ENCODE data around the gene EDA2R.
A peak's percentile ranks its signal among the peaks of the same experiment; 100 is the strongest.

Gene EDA2R, protein sequence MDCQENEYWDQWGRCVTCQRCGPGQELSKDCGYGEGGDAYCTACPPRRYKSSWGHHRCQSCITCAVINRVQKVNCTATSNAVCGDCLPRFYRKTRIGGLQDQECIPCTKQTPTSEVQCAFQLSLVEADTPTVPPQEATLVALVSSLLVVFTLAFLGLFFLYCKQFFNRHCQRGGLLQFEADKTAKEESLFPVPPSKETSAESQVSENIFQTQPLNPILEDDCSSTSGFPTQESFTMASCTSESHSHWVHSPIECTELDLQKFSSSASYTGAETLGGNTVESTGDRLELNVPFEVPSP

DNA sequence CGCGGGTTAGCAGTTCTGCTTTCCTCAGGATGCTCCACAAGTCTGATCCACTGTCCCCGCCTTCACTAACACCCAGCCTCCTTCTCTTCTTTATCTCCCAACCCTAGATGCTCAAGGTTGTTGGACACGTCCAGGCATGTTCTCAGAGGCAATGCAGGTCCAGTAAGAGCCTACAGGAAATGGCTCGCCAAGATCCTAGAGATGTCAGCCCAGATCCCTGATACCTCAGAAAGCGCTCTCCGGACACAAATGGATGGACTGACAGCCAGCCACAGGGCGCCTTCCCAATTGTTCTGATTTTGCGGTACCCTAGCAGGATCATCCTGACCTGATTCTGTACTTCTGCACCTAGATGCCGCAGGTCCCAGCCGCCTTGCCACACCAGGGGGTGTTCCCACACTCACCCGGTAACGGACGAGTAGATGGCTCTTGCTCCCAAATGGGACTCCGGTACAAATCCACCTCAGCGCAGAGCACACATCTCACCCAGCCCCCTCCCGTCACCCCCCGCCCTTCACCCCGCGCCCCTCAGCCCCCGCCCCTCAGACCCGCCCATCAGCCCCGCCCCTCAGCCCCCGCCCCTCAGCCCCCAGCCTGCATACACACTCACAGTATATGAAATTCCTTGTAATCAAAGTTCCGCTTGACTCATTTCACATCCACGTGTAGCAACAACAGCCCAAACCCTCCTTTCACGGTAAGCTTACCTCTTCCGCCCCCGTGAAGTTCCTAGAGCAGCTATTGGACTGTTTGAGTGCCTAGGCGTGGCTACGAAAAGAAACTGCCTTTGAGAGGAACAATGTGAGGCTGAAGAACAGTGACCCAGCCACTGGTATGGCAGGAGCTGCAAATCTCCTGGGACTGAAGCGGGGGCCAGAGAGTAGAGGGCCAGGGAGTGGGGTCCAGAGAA lies at the start of gene EDA2R:
Gene EDA2R (minus strand): TSS at position 488 of the 910 bp plus-strand sequence. CDS start 23,058 bp downstream, outside the sequence.
- peak; percentile 32 to 43 for ATAC-seq

DNA sequence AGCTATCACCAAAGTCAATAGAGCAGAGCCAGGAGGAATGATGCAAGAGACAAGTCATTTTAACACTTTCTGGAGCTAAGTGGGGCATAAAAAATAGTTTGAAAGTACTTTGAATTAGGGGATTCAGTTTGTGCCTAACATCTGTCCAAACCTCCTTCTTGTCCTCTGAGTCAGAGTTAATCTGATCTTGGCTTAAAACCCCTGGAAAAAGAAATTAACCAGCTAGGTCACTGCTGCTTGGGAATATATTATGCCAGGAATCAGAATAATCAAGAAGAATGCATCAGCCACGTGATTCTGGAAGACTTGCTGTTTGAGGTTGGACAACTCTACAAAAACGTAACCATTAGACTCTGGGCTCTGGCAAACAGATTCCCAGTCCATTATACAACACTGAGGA lies 45.3 kb upstream of the EDA2R start:
- ATAC-seq: no peak

DNA sequence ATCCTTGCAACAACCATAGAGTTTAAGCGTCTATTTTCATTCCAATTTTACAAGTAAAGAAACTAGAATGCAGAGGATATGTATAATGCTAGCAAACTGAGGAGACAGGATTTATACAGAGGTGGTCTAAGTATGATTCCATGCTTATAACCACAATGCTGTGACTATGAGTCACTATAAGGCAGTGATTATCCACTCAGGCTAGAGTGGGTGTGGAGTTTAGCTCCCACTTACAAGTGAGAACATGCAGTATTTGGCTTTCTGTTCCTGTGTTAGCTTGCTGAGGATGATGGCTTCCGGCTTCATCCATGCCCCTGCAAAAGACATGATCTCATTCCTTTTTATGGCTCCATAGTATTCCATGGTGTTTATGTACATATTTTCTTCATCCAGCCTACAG lies 41.6 kb upstream of the EDA2R start:
- no peak for ATAC-seq

DNA sequence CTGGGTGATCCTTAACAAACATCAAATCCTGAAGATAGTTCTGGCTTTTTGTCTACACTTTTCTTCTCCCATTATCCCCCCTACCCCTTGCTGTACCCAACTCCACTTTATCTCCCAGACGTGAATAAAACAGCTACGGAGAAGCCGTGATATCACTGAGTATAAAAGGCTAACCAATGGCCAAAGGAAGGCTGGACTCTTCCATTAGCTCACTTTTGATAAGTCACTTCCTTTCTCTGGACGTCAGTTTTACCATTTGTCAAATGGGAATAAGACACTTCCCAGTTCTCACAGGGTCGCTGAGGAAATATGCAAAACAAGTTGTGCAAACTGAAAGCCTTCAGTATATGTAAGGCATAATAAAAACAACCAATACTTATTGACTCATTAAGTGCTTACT lies 38.6 kb upstream of the EDA2R start:
- no peak for ATAC-seq

DNA sequence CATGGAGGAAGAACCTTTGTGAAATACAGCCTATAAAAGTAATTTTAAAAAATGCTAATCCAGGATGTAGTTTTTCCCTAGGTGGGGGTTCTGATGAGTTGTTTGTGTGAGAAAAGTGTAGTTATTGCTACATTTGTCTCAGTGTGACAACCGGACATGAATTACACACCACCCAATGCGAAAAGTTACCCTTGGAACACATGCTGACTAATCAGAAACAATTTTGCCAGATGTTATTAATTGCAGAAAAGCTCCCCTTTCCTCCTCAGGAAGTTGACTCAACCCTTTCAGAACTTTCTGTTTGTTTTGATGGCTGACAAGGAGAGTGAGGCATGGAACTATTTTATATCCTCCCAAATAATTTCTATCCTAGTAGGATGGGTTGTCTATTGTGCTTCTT lies 38.1 kb upstream of the EDA2R start:
- no peak for ATAC-seq

DNA sequence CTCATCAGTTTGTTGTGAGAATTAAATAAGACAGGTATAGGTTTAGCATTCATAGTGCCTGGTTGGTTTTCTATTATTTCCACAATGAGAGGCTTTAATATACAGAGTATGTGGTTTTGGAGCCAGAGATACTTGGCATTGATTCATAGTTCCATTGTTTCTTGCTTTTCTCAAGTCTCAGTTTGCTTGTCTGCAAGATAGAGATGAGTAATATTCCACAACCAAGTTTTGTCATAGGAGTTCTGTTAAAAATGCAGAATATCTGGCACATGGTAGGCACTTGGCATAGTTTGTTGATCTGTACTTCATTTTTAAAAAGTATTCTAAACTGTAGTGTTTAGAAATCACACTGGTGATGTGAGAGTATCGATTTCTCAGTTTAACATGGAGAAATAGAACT lies 37.5 kb upstream of the EDA2R start:
- ATAC-seq: no peak

DNA sequence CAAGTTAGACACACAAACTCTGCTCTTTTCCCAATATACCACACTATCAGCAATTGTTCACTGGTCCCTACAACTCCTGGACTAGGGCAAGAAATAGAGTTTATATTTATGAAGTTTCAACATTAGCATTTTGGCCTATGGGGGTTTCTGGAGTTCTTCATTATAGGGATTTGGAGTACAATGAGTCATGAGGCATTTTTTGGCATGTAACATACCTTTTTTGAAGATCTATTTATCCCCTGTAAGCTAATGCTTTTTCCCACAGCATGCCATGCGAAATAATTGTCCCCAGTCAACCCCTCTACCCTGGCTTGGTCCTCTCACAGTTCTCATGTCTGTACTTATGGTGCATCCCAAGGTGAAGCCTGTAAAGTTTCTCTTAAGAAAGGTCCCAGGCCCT lies 36.7 kb upstream of the EDA2R start:
- no peak for ATAC-seq

DNA sequence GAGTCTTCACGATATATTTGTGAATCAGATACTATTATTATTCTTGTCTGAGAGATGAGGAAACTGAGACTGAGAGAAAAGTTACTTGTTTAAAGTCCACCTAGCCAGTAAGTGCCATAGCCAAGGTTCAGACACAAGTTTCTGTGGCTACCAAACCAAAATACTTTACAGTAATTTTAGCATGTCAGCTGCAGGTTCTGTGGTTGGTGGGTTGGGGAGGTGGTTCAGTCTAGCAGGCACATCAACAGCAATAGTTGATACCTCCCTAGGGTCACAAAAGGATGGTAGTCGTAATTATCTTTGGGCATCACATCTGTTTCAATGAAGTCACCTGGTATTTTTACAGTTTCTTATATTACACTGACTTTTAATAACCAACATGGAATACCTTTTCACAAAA lies 35.6 kb upstream of the EDA2R start:
- no peak for ATAC-seq

DNA sequence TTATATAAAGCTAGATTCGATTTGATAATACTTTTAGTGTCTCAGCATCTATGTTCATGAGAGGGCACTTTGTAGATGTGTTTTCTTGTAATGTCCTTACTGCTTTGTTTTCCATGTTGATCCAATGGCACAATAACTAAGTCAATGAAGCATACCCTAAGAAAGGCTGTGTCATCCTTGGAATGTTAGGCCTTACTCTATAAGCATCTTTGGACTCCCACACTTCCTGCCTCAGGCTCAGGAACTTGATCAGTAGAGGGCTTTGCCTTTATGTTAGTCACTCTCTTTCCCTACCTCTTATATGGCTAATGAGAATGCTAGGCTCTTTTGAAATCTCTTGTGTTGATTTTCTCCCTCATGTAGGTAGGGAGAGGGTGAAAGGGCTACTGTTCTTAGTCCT lies 33.2 kb upstream of the EDA2R start:
- ATAC-seq: no peak

DNA sequence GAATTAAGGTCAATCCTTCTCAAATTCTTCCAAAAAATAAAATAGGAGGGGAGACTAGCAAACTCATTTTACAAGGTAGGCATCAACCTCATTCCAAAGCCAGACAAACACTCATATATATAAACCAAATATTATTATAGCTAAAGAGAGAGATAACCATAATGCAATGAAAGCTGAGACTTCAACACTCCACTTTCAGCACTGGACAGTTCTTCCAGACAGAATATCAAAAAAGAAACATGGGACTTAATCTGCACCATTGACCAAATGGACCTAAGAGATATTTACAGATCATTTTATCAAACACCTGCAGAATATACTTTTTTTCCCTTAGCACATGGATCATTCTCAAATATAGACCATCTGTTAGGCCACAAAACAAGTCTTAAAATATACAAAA lies 15.5 kb upstream of the EDA2R start:
- no peak for ATAC-seq

DNA sequence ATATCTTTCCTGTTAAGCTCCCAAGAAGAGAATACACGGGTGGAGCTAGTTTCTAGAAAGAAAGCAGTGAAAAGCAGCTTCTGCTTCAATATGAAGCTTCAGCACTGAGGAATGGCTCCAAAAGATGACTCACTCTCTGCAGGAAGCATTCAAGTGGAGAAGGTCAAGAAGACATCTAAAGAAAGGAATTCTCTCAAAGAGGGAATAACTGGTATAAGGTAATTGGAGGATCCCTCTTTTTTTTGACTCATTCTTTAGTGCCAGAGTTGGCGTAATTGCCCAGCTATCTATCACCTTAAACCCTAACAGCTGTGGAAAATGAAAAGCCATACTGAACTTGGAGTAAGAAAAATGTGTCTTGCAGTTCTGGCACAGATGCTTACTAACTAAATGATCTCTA lies 3.5 kb downstream of the EDA2R start:
- ATAC-seq: no peak

DNA sequence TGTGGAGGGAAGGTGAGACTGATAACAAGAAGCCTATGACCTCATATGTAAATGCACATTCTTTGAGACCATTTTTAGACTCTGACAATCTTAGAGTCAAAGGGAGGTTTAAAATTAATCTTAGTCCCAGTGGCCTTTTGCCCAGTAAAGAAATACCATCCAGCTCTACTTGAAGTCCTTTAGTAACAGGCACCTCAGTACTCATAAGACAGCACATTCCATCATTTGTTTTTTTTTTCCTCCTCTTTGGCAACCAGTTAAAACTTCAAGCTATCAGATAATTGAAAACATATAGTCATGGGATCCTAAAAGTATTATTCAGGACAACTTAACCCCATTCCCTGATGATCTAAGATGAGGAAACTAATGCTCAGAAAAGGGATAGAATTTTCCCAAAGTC lies 4.6 kb downstream of the EDA2R start:
- ATAC-seq: no peak

DNA sequence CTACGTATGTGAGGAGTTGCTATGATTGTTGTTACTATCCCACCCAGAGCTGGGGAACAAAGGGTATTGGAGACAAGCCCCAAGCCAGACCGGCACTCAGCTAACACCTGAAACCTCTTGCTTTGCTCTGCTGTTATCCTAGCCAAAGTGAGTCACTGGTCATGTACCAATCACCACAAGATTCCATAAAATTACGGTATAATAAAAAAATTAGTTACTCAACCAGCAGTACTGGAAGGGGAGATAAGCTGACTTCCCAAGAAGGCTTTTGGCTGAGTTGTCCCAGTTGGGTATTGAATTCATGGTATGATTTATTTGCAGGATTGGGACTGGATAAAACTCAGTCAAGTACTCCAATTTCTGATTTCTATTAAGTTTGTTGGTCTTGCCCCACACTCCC lies 5.3 kb downstream of the EDA2R start:
- ATAC-seq: no peak

DNA sequence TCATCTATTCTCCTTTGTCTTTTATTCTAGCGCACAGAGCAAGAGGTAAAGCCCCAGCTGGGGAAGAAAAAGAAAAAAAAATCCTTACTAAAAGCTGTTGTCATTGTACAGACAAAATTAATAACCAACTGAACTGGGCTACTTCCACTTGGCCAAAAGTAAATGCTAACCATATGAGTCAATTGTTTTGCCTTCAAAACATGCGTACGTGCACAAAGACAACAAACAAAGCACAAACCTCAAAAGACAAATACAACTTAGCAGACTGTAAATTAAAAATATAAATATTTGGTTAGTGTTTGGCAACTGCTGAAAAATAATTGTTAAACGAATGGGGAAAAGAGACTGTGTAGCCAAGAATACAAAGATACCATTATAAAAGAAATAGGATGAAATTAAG lies 5.9 kb downstream of the EDA2R start:
- ATAC-seq: no peak

DNA sequence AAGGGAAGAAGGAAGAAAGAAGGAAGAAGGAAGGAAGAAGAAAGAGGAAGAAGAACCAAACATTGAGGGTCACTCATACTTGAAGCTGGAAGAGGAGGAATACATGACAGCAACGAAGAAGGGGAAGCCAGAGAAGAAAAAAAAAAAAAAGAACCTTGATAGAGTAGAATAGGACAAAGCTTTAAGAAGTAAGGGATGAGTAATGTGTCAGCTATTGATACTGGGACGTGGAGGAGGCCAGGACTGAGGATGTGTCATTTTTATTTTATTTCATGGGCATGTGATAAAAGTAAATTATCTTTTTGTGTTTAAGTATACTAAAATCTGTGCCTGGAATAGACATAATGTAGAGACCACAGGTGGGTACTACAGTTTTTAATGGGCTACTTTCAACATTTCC lies 6.4 kb downstream of the EDA2R start:
- no peak for ATAC-seq

DNA sequence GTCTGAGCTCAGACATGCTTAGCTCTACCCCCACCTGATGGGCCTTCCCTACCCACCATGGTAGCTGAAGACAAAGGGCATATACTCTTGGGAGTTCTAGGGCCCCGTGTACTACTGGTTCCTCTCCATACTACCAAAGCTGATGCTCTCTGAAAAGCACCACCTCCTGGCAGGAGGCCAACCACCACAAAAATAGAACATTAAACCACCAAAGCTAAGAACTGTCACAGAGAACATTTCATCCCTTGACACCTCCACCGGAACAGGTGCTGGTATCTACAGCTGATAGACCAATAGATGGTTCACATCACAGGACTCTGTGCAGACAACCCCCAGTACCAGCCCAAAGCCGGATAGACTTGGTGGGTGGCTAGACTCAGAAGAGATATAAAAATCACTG lies 13.4 kb downstream of the EDA2R start:
- ATAC-seq: no peak

DNA sequence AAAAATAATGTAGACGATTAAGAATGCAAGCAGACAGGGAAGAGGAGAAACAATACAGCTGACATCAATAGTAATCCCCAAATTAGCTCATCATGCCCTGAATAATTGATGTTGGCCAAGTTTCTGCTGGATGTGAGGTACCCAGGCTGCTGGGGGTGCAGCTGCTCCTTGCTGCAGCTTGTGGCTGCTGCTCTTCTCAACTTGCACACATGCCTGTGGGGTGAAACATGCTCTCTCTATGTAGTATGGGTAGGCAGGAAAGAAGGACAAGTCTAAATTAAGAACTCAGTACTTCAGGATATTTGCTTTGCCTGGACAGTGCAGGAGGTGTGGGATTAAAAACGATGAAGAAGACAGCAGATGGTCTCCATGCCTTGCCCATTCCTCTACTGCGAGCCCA lies 16.7 kb downstream of the EDA2R start:
- ATAC-seq: no peak

DNA sequence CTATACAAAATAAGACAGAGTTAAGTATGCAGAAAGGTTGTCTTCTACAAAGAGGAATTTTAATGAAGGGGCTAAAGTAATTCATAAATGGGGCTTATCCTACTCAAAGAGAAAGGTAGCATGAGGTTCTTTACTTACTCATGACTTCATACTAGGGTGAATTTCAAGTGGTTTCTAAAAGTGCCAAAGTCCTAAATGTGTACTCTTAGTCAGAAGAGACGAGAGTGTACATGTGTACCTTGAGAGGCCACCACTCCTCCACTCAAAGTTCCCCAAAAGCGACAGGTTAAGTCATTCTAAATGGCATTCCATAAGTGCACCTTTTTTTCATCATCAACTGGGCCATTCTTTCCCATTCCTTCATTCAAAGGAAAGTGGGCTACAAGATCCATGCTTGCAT lies 21.9 kb downstream of the EDA2R start:
- ATAC-seq: no peak

DNA sequence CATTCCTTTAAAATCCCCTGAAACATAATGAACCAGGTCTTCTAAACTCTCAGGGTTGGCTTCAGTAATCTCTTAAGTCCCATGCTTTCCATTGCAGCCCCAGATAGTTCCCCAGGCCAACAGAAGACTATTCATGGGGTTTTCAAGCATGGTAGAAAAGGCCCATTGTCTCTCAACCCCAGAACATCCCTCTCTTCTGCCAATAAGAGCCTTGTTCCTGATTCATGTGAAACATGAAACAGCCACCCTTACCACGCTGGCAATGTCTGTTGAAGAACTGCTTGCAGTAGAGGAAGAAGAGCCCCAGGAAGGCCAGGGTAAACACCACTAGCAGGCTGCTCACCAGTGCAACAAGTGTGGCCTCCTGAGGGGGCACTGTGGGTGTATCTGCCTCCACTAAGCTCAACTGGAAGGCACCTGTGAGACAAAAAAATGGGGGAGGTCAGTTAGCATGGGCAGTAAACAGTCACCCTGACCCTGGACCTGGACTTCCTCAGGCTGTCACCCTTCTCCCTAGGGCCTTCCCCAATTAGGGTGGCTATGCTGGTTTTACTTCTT lies 36.4 kb downstream of the EDA2R start:
- no peak for ATAC-seq

DNA sequence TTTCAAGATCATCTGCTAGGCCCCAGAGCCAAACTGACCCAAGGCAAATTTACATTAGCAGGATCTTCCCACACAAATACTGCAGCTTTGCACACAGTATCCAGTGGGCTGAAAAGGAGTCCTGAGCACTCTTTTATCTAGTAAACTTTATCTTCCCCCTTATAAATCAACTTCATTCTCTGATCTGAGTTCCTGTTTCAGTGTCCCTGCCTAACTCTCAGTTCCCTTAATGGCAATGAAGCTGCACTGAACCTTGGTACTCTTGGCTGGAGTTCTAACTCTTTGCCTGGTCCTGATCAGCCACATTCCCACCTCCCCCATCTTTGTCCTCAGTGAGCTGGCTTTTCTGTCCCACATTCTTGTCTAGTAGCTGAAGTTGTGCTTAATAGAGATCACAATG lies 37.4 kb downstream of the EDA2R start:
- ATAC-seq: no peak

DNA sequence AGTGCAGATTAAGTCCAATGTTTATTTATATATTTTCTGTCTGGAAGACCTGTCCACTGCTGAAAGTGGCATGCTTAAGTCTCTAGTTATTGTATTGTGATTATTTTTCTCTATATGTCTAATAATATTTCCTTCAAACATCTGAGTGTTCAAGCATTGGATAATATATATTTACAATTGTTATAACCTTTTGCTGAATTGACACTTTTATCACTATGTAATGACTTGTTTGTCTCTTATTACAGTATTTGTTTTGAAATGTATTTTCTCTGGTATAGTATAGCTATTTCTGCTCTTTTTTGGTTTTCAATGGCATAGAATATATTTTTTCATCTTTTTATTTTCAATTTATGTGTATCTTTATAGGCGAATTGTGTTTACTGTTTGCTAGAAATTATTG lies 59.7 kb downstream of the EDA2R start:
- no peak for ATAC-seq

DNA sequence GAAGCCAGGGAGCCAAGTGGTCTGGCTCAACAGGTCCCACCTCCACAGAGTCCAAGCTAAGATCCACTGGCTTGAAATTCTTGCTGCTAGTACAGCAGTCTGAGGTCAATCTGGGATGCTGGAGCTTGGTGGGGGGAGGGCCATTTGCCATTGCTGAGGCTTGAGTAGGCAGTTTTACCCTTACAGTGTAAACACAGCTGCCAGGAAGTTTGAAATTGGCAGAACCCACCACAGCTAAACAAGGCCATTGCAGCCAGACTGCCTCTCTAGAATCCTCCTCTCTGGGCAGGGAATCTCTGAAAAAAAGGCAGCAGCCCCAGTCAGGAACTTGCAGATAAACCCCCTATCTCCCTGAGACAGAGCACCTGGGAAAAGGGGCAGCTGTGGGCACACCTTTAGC lies 84.9 kb downstream of the EDA2R start:
- ATAC-seq: no peak

DNA sequence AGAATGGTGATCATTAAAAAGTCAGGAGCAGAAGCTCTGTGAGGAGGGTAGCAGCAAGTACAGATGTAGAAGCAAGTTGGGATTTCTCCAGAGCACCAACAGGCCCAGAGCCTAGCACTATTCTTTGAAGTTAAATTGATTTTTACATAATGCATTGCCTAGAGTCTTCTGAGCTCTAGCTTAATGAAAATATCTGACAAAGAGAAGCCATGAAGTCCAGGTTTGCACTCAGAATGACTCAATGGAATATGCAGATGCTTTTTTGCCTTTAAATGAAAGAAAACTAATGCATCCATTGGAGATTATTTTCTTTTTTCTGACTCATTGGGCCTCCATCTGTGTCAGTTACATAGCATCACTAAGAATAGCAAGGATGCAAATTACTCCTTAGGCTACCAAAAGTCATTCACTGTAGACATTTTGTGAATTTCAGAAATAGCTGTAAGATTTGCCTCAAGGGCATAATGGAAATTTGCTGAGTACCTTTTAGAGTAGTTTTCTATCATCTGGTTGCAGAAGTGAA lies 91.0 kb downstream of the EDA2R start:
- ATAC-seq: no peak

All from activated CD4-positive, CD25-positive, alpha-beta regulatory T cell treated with anti-CD3 and anti-CD28 coated beads, Interleukin-2, amount 50 U/mL, for 24 hours (primary cell).